GM12878 (cell line): ENCODE measurements around the gene SRBD1. TPM values are rescaled to one million over a fixed set of nuclear protein-coding genes. Genes with fewer than 3 reads are reported as not detected.

Experiments used
- ATAC-seq: fragments of 200-7000 bp; cut with Tn5 transposase; 3 replicates; pipeline ENCODE4 v1.9.1; 2020; ENCODE audit warnings: mild to moderate bottlenecking, moderate library complexity
- BruUV-seq: library from RNA; stranded (reverse); fragments of 400-500 nt; replicated peaks from 2 replicates; lab custom pipeline; 2021; lab: Mats Ljungman, UMichigan
- CTCF ChIA-PET: fragments of 300-600 bp; sonication (Branson Sonifier 250); formaldehyde crosslinking; extraction: SDS; loops from one replicate; lab custom pipeline; 2021; ENCODE audit warnings: inconsistent platforms; lab: Yijun Ruan, JAX
- POLR2A ChIA-PET: fragments of 350-600 bp; formaldehyde crosslinking; extraction: SDS; loops from one replicate; lab custom pipeline; 2021; ENCODE audit warnings: inconsistent platforms; lab: Charles Lee
- RAD21 ChIA-PET: fragments of 300-600 bp; sonication (Branson Sonifier 250); formaldehyde crosslinking; loops from one replicate; lab custom pipeline; 2023; ENCODE audit warnings: antibody characterized with exemption; ENCODE audit not compliant: unreplicated experiment; lab: Charles Lee
- SMC1A ChIA-PET: fragments of 300-600 bp; sonication (Branson Sonifier 250); formaldehyde crosslinking; loops from one replicate; lab custom pipeline; 2023; ENCODE audit not compliant: unreplicated experiment, uncharacterized antibody; lab: Charles Lee
- DNase-seq: peaks from one replicate; pipeline ENCODE4 v3.0.0-alpha.2; 2011; ENCODE audit warnings: low read depth, low spot score
- FAIRE-seq: peaks from 3 replicates; lab custom pipeline; 2011; peaks lifted over from hg19 to GRCh38; lab: Jason Lieb, UNC
- H2AFZ ChIP-seq: 2 replicates; pipeline ENCODE4 v1.6.0; 2011; ENCODE audit warnings: low read depth, low read length, control low read depth; ENCODE audit not compliant: control insufficient read depth
- H3K27ac ChIP-seq: 2 replicates; pipeline ENCODE4 v1.5.1; 2011; ENCODE audit warnings: control low read depth; ENCODE audit not compliant: control insufficient read depth, insufficient read depth
- H3K27me3 ChIP-seq, 2 experiments: replicated peaks in 1 of 2; 2 replicates each; pipeline versions ENCODE4 v1.6.0 to v1.6.1; 2011; ENCODE audit warnings: low read length in 1 of 2; ENCODE audit not compliant: control insufficient read depth in 2 of 2, insufficient read depth in 2 of 2
- H3K36me3 ChIP-seq, 2 experiments: 2 replicates each; pipeline ENCODE4 v1.5.1; 2011; ENCODE audit warnings: low read length in 1 of 2; ENCODE audit not compliant: control insufficient read depth in 2 of 2, insufficient read depth in 2 of 2
- H3K4me1 ChIP-seq: 2 replicates; pipeline ENCODE4 v1.6.1; 2011; ENCODE audit warnings: mild to moderate bottlenecking, low read length, moderate library complexity, mixed read lengths; ENCODE audit not compliant: control insufficient read depth, insufficient read depth
- H3K4me2 ChIP-seq: 2 replicates; pipeline ENCODE4 v1.6.0; 2011; ENCODE audit warnings: control low read depth; ENCODE audit not compliant: control insufficient read depth, insufficient read depth
- H3K4me3 ChIP-seq: fragments of 200-600 bp; sonication (generic); 2 replicates; pipeline ENCODE4 v1.5.1; 2016
- H3K79me2 ChIP-seq: 2 replicates; pipeline ENCODE4 v1.6.0; 2011; ENCODE audit warnings: low read length; ENCODE audit not compliant: control insufficient read depth, insufficient read depth
- H3K9ac ChIP-seq: 2 replicates; pipeline ENCODE4 v1.8.0; 2011; ENCODE audit warnings: low read length, control low read depth, mixed read lengths; ENCODE audit not compliant: control insufficient read depth, insufficient read depth
- H3K9me3 ChIP-seq: replicated peaks from 3 replicates; pipeline ENCODE4 v1.5.1; 2011; ENCODE audit warnings: mild to moderate bottlenecking, low read length; ENCODE audit not compliant: control insufficient read depth, insufficient read depth
- H4K20me1 ChIP-seq: 2 replicates; pipeline ENCODE4 v1.6.0; 2011; ENCODE audit not compliant: control insufficient read depth, insufficient read depth
- ATF7 ChIP-seq: fragments of 450-650 bp; IDR thresholded peaks from 2 replicates; pipeline ENCODE4 v1.6.1; 2016; ENCODE audit warnings: low read depth, mild to moderate bottlenecking
- CREB1 ChIP-seq: IDR thresholded peaks from 2 replicates; pipeline ENCODE4 v1.6.1; 2012; ENCODE audit warnings: low read depth, mild to moderate bottlenecking, inconsistent platforms
- CREM ChIP-seq: IDR thresholded peaks from 2 replicates; pipeline ENCODE4 v1.6.1; 2014; ENCODE audit warnings: antibody characterized with exemption, low read depth
- EED ChIP-seq: sonication (generic); IDR thresholded peaks from 2 replicates; pipeline ENCODE4 v1.6.1; 2016; ENCODE audit warnings: antibody characterized with exemption, low read depth
- HCFC1 ChIP-seq: fragments of 150-350 bp; IDR thresholded peaks from 2 replicates; pipeline ENCODE4 v1.6.1; 2014; ENCODE audit warnings: low read length
- MEF2B ChIP-seq: fragments of 450-650 bp; IDR thresholded peaks from 2 replicates; pipeline ENCODE4 v1.6.1; 2018; ENCODE audit warnings: mild to moderate bottlenecking, moderate library complexity; ENCODE audit not compliant: partially characterized antibody, poor library complexity, severe bottlenecking
- MYC ChIP-seq: IDR thresholded peaks from 2 replicates; pipeline ENCODE4 v1.6.1; 2011; ENCODE audit warnings: mild to moderate bottlenecking, low read length, moderate library complexity, inconsistent platforms; ENCODE audit not compliant: insufficient read depth, insufficient replicate concordance, insufficient read length, severe bottlenecking
- NFIC ChIP-seq: IDR thresholded peaks from 2 replicates; pipeline ENCODE4 v1.6.1; 2012; ENCODE audit warnings: low read depth, mild to moderate bottlenecking, inconsistent platforms, low read length, moderate library complexity
- PML ChIP-seq: IDR thresholded peaks from 2 replicates; pipeline ENCODE4 v1.6.1; 2012; ENCODE audit warnings: low read length, inconsistent platforms
- RBBP5 ChIP-seq: fragments of 200-600 bp; sonication (generic); conservative IDR thresholded peaks from 2 replicates; pipeline ENCODE4 v1.6.1; 2016
- SREBF2 ChIP-seq: IDR thresholded peaks from 2 replicates; pipeline ENCODE4 v1.6.1; 2012; ENCODE audit warnings: mild to moderate bottlenecking, low read length
- WRNIP1 ChIP-seq: IDR thresholded peaks from 2 replicates; pipeline ENCODE4 v1.6.1; 2011; ENCODE audit warnings: low read depth, low read length, improper control_type of control experiment, borderline replicate concordance
- ZNF24 ChIP-seq: fragments of 450-650 bp; IDR thresholded peaks from 2 replicates; pipeline ENCODE4 v1.6.1; 2017; ENCODE audit warnings: antibody characterized with exemption, mild to moderate bottlenecking
- ZNF274 ChIP-seq: IDR thresholded peaks from one replicate; pipeline ENCODE4 v1.8.0; 2011; ENCODE audit not compliant: insufficient read length, insufficient read depth
- WGBS: methylation state at CpG from one replicate; pipeline ENCODE4 v1.1.6; 2016; ENCODE audit warnings: low lambda C conversion rate; ENCODE audit not compliant: insufficient replicate concordance, insufficient coverage; ENCODE audit errors: missing lambda C conversion rate; 5-methylcytosine and 5-hydroxymethylcytosine counted together
- in situ Hi-C: fragments of 300-500 bp; cut with MboI; formaldehyde crosslinking; loops from 9 replicates; pipeline ENCODE4 v1.14.3; 2018; ENCODE audit warnings: mixed read lengths
- intact Hi-C: fragments of 100-400 bp; cut with micrococcal nuclease; formaldehyde crosslinking; loops from one replicate; pipeline ENCODE4 v1.14.2; 2022; ENCODE audit not compliant: unreplicated experiment
- polyA plus RNA-seq, 11 experiments: library from polyadenylated mRNA; depleted of rRNA in 4 of 11; unstranded in 6 of 11; stranded (reverse) in 5 of 11; fragments of >200 nt; fragmentation: Nextera tagmentation in 4 of 11; fragmentation: Illumina TruSeq in 1 of 11; extraction: Ambion mirVana in 4 of 11; extraction: Trizol in 1 of 11; gene quantifications; 1 replicate in 1 of 11; 2 replicates in 10 of 11; pipeline versions ENCODE4 v1.2.1 to v1.2.3, GENCODE V29; 2011 to 2016; ENCODE audit warnings: inconsistent platforms in 2 of 11, missing spikeins in 2 of 11, low read depth in 1 of 11
- total RNA-seq, 4 experiments: library from RNA; depleted of rRNA in 3 of 4; stranded (reverse); fragments of >200 nt in 3 of 4; fragmentation: Illumina TruSeq in 1 of 4; extraction: Trizol in 1 of 4; gene quantifications; 2 replicates each; pipeline versions ENCODE4 v1.2.1 to v1.2.3, GENCODE V29; 2013 to 2021
- TF ChIP-seq, protein P1 (sequence below): fragments of 450-650 bp; IDR thresholded peaks from 2 replicates; pipeline ENCODE4 v1.6.1; 2016; ENCODE audit warnings: mild to moderate bottlenecking

The SRBD1 gene
- total and polyA plus RNA-seq, 10 of the 15 experiments (the other 5 are each of a cell fraction or from before 2014, with no cell fraction given) = 9.7 to 33.1 (median 20.1) TPM

DNA sequence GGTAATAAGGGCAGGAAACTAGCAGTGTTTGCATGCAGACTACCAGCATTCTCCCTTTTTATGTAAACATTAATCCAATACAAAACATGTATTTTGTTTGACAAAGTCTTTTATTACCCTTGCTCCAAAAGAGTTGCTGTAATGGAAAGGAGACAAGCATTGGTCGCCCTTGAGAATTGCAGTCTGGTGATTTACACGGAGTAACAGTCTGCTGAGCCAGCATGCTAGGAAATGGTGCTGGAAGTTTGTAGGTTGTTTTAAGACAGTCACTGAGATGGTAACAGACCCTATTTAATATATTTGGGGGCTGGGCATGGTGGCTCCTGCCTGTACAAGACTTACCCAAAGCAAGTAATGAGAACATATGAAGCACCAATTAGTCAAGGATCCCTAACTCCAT lies 37.6 kb upstream of the SRBD1 start:
- no peaks in the 10 kb centered on the region for H3K4me1 ChIP-seq

More for the DNA sequence above, 37.6 kb upstream of the SRBD1 start:
- Histone ChIP-seq H3K9ac (no peak overlapping the region), H3K27ac (no peak overlapping the region), H3K4me3 (no peak overlapping the region), H3K27me3 (no peaks in the 10 kb centered on the region), H3K79me2 (peaks cover 24% of the 10 kb centered on the region)
- FAIRE-seq (no peak), DNase-seq (no peak), ATAC-seq (no peak)
- CTCF ChIA-PET = interaction anchor here (0.7 to 5.0 kb wide), 3 partner anchors 47 to 288 kb away, joined by 3 to 64 read pairs (median 24); no protein-coding TSS in a partner anchor
- RAD21 ChIA-PET = no interaction called here
- intact Hi-C loops = no loop called here
- POLR2A ChIA-PET = no interaction called here
- no TSS peak for BruUV-seq
- in situ Hi-C loops = loop anchor here (5.0 to 25.0 kb wide), 3 partner anchors 129 to 714 kb away; no protein-coding TSS in a partner anchor
- SMC1A ChIA-PET = interaction anchor here (1.5 kb wide), 1 partner anchor 81 kb away, joined by 3 read pairs; no protein-coding TSS in a partner anchor
- no peak for TF ChIP-seq ZNF24
- no peak for TF ChIP-seq HCFC1
- no peak for TF ChIP-seq WRNIP1
- no peak for TF ChIP-seq MYC
- TF ChIP-seq PML = no peak
- no peak for TF ChIP-seq ATF7
- TF ChIP-seq, protein P1, sequence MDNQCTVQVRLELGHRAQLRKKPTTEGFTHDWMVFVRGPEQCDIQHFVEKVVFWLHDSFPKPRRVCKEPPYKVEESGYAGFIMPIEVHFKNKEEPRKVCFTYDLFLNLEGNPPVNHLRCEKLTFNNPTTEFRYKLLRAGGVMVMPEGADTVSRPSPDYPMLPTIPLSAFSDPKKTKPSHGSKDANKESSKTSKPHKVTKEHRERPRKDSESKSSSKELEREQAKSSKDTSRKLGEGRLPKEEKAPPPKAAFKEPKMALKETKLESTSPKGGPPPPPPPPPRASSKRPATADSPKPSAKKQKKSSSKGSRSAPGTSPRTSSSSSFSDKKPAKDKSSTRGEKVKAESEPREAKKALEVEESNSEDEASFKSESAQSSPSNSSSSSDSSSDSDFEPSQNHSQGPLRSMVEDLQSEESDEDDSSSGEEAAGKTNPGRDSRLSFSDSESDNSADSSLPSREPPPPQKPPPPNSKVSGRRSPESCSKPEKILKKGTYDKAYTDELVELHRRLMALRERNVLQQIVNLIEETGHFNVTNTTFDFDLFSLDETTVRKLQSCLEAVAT = no peak
- no peak for TF ChIP-seq RBBP5
- TF ChIP-seq EED = no peak
- no peak for TF ChIP-seq SREBF2
- TF ChIP-seq CREM = no peak
- no peak for TF ChIP-seq ZNF274
- TF ChIP-seq NFIC = no peak
- no peak for TF ChIP-seq MEF2B
- no peak for TF ChIP-seq CREB1
- TF ChIP-seq, all 136 proteins: peak for 0
- WGBS = 98% methylated on average over 2 of the region's 2 CpGs
- H3K36me3 ChIP-seq = 0 out of 4 replicates have a peak, but pooled peaks cover 0 to under 1% of the 10 kb centered on the region in 2 experiments
- H3K9me3 ChIP-seq = no peaks in the 10 kb centered on the region; the same call in 2 of the 3 replicates
- H3K4me2 ChIP-seq = no peak overlapping the region
- no peaks in the 10 kb centered on the region for H4K20me1 ChIP-seq
- no peak overlapping the region for H2AFZ ChIP-seq
